ENCODE data around the gene RALGAPA2.
"Not testable (repeated sequence)": the region's sequence is repeated elsewhere in the genome, so short reads cannot be mapped to it uniquely, and the experiment has no call there.

RALGAPA2 gene

DNA sequence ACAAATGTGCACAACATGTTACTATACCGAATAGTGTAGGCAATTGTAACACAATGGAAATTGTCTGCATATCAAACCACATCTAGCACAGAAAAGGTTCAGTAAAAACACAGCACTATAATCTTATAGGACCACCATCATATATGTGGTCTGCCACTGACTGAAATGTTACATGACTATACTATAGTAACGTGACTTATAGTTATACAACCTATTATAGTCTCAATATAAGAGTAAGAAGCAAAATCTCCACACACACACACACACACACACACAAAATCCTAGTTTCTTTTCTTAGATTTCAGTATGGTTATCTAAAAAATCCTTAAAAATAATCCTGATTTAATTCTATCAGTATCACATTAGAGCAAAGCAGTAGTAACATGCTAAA lies 164.6 kb downstream of the RALGAPA2 start:
- in situ Hi-C loops (cut with HindIII; ENCODE audit: low sequenced_read_pairs): no loop called here

DNA sequence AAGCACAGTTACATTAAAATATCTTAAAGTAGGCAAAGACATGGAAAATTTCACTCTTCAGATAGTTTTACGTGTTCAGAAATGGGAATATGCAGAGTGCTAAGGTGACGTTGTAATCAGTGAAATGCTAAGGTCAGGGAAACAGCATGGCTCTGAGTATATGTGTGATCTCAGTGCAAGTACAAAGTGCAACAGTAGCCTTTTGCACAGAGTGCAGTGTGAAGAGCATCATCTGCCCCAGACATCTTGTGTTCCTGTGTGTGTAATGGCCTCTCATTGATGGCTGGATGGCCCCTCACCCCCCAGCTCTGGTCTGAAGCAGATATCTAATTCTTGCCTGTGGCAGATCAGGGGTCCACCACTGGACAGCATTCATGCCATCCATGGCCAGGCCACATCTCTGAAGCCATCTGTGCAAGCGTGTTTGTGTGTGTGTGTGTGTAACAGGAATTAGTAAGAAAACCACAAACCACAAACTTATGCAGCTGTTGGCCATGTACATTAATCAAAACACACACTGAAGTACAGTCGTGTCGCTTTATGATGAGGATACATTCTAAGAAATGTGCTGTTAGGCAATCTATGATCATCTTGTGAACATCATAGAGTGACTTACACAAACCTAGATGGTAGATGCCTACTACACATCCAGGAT lies 165.1 kb downstream of the RALGAPA2 start:
- in situ Hi-C loops (cut with HindIII; ENCODE audit: low sequenced_read_pairs): no loop called here

GRCh38 chr20:20546402-20546801 lies 166.0 kb downstream of the RALGAPA2 start:
- in situ Hi-C loops (cut with HindIII; ENCODE audit: low sequenced_read_pairs): no loop called here

GRCh38 chr20:20543348-20543747 lies 169.1 kb downstream of the RALGAPA2 start:
- in situ Hi-C loops (cut with HindIII; ENCODE audit: low sequenced_read_pairs): not testable (repeated sequence)

DNA sequence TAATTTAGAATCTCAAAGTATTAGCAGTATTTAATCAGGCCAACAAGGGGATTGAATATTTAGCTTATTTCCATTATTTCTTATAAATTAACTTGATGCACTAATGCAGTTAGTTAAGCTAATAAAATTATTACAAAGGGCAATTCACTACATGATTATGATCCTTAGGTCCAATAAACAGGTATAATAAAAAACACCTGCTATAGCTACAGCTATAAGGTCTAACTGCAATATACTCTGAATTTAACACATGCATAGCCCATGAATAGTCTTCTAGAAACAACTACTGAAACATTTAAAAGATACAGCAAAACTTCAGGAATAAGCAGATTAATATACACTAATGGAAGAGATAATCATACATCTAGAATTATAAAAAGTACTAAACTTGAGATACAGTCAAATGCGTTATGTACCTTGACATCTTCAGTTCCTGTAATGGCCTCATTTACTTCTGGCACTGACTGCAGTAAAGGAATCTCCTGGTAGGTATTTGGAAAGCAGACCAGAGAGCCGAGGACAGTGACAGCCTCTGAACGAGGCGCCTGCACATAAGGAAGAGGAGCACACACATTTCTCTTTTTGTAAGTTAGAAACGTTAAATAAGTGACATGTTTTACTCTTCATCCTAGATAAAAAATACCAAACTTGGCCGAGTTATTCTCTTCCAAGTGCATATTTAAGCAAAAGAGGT lies 176.1 kb downstream of the RALGAPA2 start:
- in situ Hi-C loops (cut with HindIII; ENCODE audit: low sequenced_read_pairs): no loop called here

GRCh38 chr20:20535051-20535450 lies 177.4 kb downstream of the RALGAPA2 start:
- in situ Hi-C loops (cut with HindIII; ENCODE audit: low sequenced_read_pairs): no loop called here

- in situ Hi-C loops (cut with HindIII; ENCODE audit: low sequenced_read_pairs): no loop called here
Observed at GRCh38 chr20:20531283-20531682, 181.2 kb downstream of the RALGAPA2 start.

- in situ Hi-C loops (cut with HindIII; ENCODE audit: low sequenced_read_pairs): no loop called here
Observed at GRCh38 chr20:20530428-20531151, 181.9 kb downstream of the RALGAPA2 start.

- in situ Hi-C loops (cut with HindIII; ENCODE audit: low sequenced_read_pairs): no loop called here
Observed at GRCh38 chr20:20529597-20529996, 182.8 kb downstream of the RALGAPA2 start.

DNA sequence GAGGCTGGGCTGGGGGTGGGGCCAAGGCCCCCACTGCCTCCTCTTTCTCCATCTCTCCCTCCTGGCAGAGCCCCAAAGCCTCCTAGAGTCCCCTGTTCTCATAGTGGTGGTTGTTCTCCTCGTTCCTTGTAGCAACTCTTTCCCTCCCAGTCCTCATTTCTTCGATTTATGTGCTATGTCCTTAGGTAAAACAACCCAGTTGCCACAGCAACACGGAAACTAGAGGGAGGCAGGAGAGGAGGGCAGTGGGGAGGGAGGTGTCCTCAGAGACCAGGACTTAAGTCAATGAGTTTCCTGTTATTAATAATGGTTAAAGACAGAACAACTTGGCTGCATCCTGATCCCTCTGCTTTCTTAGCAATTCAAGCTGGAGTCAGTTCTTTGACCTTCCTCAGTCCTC lies 183.6 kb downstream of the RALGAPA2 start:
- in situ Hi-C loops (cut with HindIII; ENCODE audit: low sequenced_read_pairs): no loop called here

GRCh38 chr20:20527661-20528060 lies 184.8 kb downstream of the RALGAPA2 start:
- in situ Hi-C loops (cut with HindIII; ENCODE audit: low sequenced_read_pairs): no loop called here

DNA sequence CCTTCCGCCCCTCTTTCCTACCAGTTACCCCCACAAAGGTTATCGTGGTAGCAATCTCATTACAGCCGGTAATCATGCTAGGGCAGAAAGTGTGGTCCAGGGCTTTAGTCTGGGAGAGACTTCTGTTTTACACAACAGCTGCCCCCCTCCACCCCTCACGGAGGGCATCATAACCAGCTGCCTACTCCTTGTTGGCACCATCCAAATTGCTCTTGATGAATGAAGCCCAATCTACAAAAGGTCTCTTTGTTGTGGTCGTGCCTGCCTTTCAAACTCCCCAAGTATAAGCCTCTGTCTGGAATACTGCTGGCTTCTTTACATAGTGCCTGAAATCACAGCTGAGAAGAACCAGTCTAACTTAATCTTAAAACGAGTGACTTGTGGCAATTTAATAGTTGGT lies 186.7 kb downstream of the RALGAPA2 start:
- in situ Hi-C loops (cut with HindIII; ENCODE audit: low sequenced_read_pairs): no loop called here

DNA sequence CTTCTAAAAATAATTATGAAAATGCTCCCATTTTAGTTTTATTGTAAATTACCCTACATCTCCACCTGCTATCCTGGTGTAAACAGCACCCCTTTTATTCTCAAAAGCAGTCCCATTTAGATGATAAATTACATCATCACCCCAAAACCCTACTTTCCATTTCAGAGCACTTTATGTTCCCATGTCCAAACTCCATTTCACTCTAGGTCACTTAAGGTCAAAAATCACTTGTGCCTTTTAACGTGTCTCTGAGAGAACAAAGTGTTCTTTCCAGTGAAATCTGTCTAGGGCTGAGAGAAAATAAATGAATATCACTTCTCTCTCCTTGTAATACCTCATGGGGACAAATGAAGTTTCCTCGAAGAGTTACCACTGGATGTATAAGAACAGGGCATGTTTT lies 187.2 kb downstream of the RALGAPA2 start:
- in situ Hi-C loops (cut with HindIII; ENCODE audit: low sequenced_read_pairs): no loop called here

DNA sequence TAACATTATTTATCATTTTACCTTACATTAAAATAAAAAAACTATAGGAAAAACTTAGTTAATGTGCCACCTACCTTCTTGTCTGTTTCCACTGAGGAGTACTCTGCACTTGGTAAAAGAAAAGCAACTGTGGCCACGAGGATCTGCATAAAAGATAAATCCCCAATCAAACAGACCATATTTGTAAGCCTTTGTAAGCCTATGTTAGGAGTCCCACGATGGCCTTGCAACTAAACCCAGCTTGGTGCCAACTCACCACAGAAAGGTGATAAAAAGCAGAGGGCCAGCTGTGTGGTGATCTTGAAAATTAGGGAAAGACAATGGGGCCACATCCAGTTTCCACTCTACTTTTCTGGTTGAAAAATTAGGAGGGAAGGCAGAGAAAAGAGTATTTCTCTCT lies 187.7 kb downstream of the RALGAPA2 start:
- in situ Hi-C loops (cut with HindIII; ENCODE audit: low sequenced_read_pairs): no loop called here

GRCh38 chr20:20521736-20522135 lies 190.7 kb downstream of the RALGAPA2 start:
- in situ Hi-C loops (cut with HindIII; ENCODE audit: low sequenced_read_pairs): no loop called here

DNA sequence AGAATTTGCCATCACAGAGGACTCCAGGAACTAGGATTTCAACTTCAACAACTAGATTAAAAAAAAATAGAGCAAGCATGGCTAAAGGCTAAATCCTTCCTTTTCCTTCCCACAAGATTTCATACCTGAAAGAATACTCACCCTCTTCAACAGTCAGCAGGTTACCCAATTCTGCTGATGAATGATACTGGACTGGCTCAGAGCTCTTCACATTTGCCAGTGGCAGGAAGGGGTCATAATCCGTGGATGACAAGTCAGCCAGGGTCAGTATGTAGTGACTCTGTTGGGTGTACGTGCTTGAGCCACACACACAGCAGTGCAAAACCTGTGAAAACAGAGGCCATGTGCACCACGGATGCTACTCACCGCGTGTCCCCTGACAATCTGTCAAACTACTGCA lies 191.7 kb downstream of the RALGAPA2 start:
- in situ Hi-C loops (cut with HindIII; ENCODE audit: low sequenced_read_pairs): no loop called here

DNA sequence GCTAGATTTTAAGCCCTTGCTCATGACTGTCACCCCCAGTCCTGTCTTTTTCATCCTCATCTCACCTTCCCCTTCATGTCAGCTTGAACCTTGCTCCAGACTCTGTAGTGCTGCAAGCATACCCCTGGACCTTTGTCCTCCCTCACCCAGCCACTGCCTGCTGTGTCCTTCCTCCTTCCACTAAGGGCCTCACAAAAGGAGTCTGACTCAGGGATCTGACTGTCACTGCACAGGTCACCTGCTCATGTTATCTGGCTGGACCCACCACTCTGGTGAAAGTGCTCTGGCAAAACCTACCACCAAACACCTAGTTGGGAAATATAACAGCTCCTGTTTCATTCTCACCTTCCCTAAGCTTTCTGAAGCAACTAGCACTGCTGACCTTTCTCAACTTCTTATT lies 193.2 kb downstream of the RALGAPA2 start:
- in situ Hi-C loops (cut with HindIII; ENCODE audit: low sequenced_read_pairs): no loop called here

- in situ Hi-C loops (cut with HindIII; ENCODE audit: low sequenced_read_pairs): no loop called here
Observed at GRCh38 chr20:20518263-20518662, 194.2 kb downstream of the RALGAPA2 start.

GRCh38 chr20:20517296-20517695 lies 195.1 kb downstream of the RALGAPA2 start:
- in situ Hi-C loops (cut with HindIII; ENCODE audit: low sequenced_read_pairs): no loop called here

- in situ Hi-C loops (cut with HindIII; ENCODE audit: low sequenced_read_pairs): no loop called here
Observed at GRCh38 chr20:20513720-20514119, 198.7 kb downstream of the RALGAPA2 start.

GRCh38 chr20:20505554-20505953 lies 206.9 kb downstream of the RALGAPA2 start:
- in situ Hi-C loops (cut with HindIII; ENCODE audit: low sequenced_read_pairs): no loop called here

Data from DLD1 (cell line).